GM12873 (cell line): ENCODE measurements around the gene ZNHIT1.

Experiments
- TF ChIP-seq, protein P1 (sequence below): IDR thresholded peaks from 2 replicates; pipeline ENCODE4 v1.5.1; 2012; ENCODE audit warnings: low read depth, mild to moderate bottlenecking, moderate library complexity, low read length, control low read depth; ENCODE audit not compliant: insufficient read depth; ENCODE audit errors: missing control alignments

Gene ZNHIT1

DNA sequence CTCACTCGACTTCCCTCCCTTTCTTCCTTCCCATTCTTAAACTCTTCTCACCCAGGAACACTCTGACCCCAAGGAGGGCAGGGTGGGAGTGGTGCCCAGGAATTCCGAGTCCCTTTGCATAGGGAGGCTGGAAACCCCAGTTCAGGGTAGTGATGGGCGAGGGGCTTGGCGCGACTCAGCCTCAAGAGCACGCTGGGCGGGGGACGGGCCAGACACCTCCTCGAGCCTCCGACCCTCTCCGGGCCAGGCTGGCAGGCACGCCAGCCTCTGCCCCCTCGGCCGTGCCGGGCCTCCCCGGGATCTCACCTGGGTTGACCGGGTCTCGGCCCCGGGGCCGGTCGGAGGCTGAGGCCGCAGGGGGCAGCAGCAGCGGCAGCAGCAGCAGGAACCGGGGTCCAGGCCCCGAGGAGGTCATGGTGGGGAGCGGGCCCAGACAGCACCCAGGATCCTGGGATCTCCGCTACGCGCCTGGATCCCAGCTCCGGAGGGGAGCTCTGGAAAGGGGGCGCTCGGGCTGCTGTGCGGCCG, 1.0 kb upstream of the ZNHIT1 start:
- TF ChIP-seq, protein P1, sequence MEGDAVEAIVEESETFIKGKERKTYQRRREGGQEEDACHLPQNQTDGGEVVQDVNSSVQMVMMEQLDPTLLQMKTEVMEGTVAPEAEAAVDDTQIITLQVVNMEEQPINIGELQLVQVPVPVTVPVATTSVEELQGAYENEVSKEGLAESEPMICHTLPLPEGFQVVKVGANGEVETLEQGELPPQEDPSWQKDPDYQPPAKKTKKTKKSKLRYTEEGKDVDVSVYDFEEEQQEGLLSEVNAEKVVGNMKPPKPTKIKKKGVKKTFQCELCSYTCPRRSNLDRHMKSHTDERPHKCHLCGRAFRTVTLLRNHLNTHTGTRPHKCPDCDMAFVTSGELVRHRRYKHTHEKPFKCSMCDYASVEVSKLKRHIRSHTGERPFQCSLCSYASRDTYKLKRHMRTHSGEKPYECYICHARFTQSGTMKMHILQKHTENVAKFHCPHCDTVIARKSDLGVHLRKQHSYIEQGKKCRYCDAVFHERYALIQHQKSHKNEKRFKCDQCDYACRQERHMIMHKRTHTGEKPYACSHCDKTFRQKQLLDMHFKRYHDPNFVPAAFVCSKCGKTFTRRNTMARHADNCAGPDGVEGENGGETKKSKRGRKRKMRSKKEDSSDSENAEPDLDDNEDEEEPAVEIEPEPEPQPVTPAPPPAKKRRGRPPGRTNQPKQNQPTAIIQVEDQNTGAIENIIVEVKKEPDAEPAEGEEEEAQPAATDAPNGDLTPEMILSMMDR = peak; percentile 24

DNA sequence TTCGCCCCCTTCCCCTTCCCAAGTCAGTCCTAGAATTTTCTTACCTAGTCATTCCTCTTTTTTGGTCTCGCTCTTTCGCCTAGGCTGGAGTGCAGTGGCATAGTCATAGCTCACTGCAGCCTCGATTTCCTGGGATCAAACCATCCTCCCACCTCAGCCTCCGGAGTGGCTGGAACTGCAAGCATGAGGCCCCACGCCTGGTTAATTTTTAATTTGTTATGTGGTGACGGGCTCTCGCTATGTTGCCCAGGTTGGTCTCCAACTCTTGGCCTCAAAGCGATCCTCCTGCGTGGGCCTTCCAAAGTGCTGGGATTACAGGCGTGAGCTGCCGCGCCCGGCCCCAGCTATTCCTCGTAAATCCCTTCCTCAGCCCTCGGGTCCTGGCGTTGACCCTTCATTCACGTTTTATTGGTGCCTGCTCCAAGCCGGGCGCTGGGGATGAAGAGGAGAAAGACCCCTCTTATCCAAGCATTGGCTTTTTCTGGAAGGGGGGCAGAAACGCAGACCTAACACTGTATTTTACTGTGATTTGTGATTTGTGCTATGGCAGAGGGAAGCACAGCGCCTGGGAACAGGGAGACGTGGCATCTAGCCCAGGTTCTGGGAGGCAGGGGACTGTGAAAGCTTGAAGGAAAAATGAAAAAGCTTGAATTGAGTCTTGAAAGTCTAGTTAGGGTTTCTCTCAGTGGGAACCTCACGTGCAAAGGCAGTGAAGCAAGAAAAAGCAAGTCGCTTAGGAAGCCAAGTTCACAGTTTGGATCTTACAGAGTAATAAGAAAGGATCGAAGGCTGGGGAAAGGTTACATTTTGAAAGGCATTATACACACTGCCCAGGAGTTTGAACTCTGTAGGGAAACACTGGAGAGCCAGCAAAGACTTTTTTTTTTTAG, 516 bp downstream of the ZNHIT1 start:
- TF ChIP-seq, protein P1 = no peak

DNA sequence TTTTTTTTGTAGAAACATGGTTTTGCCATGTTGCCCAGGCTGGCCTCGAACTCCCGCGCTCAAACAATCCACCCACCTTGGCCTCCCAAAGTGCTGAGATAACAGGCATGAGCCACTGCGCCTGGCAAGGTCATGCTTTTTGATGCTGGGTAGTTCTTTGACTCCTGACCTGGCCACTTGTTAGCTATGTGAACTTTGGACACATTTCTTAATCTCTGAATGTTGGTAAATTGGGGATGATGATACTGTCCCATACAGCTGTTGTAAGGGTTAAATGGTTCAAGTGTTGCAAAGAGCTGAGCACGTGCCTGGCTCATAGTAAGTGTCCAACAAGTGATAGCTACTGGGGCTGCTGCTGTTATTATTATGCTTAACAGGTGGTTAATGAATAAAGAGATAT, 2.3 kb downstream of the ZNHIT1 start:
- TF ChIP-seq, protein P1 = no peak

DNA sequence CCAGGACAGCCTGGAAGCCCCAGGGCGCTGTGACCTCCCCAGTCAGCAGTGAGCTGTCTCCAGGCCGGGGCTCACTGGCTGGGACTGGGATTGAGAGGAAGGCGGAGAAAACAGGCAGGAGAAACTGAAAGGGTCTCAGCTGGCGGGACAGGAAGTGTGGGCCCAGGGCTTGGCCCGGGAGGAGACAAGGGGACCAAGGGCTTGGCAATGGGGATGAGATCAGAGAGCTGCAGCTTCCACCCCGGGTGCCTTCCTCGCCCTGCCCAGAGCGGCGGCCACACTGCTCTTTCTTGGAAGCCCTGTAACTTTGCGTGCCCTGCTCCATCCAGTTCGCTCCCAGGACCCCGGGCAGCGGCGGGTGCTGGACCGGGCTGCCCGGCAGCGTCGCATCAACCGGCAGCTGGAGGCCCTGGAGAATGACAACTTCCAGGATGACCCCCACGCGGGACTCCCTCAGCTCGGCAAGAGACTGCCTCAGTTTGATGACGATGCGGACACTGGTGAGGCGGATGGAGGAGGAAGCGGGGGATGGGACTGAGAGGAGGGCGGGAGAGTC, 4.4 kb downstream of the ZNHIT1 start:
- TF ChIP-seq, protein P1 = no peak

DNA sequence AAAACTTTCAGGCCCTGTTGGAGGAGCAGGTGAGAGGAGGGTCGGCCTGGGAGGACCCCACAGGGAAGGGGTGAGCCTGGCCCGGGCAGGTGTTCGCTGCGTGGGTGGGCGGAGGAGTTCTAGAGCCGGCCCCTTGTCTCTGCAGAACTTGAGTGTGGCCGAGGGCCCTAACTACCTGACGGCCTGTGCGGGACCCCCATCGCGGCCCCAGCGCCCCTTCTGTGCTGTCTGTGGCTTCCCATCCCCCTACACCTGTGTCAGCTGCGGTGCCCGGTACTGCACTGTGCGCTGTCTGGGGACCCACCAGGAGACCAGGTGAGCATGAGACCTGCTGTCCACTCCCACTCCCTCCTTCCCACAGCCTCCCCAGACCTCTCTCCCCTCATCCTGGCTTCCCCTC, 5.6 kb downstream of the ZNHIT1 start:
- TF ChIP-seq, protein P1 = no peak

DNA sequence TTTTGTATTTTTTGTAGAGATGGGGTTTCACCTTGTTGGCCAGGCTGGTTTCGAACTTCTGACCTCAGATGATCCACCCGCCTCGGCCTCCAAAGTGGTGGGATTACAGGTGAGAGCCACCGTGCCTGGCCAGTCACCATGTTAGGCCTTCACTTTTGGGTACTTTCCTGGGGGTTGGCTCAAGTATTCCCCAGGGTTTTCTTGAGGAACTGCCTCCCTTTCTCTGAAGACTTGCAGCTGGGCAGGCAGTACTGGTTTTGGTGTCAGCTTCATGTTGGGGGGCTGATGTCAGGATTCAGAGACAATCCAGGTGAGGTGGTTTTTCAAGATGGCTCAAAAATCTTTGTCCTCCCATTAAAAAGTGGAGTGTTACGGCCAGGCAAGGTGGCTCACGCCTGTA, 7.7 kb downstream of the ZNHIT1 start:
- TF ChIP-seq, protein P1 = no peak

DNA sequence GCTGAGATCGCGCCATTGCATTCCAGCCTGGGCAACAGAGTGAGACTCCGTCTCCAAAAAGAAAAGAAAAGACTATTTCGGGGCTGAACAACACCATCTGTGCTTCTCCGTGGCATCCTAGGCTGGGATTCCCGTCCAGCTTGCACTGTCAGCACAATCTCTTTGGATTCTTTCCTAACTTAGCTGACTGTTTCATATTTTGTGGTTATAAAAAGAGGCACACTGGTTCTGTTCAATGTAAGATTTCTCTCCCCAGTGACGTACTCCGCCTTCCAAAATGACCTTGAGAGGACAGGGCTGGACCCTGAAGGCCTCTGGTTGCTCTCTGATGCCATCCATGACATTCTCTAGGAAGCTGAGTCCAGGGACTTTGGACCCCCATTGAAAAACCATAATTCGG, 8.8 kb downstream of the ZNHIT1 start:
- TF ChIP-seq, protein P1 = no peak
